T-helper 2 cell treated with Interferon-gamma antibody and Interleukin-4, amounts not matched to agents 100 ng/mL and 5 ng/mL, for 36 hours (primary cell): ENCODE data around the gene ARHGAP26. TPM values are rescaled to one million over a fixed set of nuclear protein-coding genes. Genes with fewer than 3 reads are reported as not detected.
"Not testable (repeated sequence)": the region's sequence is repeated elsewhere in the genome, so short reads cannot be mapped to it uniquely, and the experiment has no call there.

Experiments used
- intact Hi-C: fragments of 100-400 bp; cut with micrococcal nuclease; formaldehyde crosslinking; loops from one replicate; pipeline ENCODE4 v1.15.1; 2023
- total RNA-seq: library from RNA; stranded (reverse); gene quantifications from 2 replicates; pipeline ENCODE4 v1.2.3, GENCODE V29; 2022

The ARHGAP26 gene
- total RNA-seq, 1 donor from 2014 or later, result 24.7 TPM

- intact Hi-C loops, result loop anchor here (2.0 to 5.0 kb wide), 3 partner anchors 84 to 1258 kb away; no protein-coding TSS in a partner anchor
Measured at GRCh38 chr5:142924135-142924883, 154.1 kb downstream of the ARHGAP26 start.

- intact Hi-C loops, result loop anchor here (2.0 kb wide), 1 partner anchor 83 kb away; no protein-coding TSS in a partner anchor
Measured at GRCh38 chr5:142925795-142926194, 155.6 kb downstream of the ARHGAP26 start.

DNA sequence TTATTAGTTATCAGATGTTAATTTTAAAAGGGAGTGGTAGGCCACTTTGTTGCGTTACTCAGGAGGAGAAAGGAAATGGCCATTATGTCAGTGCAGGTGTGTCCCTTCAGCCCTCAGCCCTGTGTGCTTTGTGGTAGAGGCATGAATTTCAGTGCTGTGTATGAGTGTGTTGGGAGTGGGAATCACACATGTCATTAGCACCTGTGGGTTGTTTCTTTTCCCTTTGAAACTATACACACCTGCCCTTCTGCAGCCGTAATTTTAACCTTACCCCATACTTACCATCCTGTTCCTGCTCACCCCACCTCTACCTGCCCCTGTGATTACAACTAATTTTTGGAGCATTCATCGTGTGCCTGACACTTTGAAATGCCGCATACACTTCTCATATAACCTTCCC lies 156.4 kb downstream of the ARHGAP26 start:
- intact Hi-C loops, result no loop called here

DNA sequence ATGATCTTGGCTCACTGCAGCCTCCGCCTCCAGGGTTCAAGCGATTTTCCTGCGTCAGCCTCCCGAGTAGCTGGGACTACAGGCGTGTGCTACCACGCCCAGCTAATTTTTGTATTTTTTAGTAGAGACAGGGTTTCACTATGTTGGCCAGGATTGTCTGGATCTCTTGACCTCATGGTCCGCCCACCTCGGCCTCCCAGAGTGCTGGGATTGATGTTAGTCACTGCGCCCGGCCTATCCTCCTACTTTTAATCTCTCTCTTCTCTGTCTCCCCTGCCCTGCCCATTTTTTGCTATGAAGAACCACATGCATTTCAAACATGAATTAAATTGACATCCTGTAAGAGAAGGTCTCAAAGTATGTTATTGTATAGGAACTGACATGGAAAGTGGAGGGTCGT lies 158.8 kb downstream of the ARHGAP26 start:
- intact Hi-C loops, result not testable (repeated sequence)

DNA sequence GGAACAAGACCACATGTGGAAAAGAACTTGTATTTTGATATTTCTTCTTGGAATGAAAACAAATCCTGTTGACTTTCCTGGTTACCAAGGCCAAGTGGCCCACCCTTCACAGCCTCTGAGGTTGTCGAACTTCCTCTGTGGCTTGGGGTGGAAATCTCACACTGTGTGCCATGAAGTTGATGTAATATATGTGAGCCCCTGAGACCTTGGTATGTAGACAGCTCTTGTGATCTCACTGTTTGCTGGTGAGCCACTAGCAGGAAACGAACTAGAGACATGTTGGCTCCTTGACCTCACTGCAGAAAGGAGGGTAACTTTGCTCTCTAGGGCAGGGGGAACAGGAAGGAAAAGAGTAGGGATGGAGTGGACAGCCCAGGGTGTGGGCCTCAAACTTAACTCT lies 159.4 kb downstream of the ARHGAP26 start:
- intact Hi-C loops, result no loop called here

- intact Hi-C loops, result no loop called here
Measured at GRCh38 chr5:142930395-142931110, 160.4 kb downstream of the ARHGAP26 start.

GRCh38 chr5:142931896-142932686 lies 161.9 kb downstream of the ARHGAP26 start:
- intact Hi-C loops, result no loop called here

DNA sequence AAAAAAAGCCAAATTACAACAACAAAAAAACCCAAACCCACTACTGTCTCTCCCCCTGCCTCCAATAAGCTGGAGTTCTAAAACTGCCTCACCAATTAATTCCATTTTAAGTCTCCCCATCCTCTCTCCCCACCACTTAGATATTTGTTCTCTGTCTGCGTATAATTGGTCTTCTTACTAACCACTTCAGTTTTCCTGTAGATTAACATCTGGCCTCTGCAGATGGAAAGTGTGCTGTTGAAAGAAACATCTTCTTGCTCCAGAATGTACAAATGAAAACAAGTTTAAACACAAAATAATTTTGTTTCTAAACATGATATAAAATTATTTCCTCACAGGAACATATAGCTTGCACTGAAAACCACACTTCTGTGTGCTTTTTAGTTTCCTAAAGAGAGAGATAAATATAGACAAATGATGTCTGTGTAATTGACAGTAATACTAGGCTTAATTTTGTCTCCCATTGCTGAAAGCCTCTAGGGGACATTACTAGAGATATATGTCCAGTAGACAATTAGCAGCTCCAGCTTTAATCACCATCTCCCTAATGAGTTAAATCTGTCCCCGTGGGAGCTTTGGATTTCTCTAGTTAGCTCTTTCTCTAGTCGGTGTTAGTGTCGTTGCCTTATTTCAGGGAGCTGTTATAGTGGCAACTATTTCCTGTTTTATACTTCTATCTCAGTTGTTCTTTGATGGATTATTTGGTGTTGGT lies 164.0 kb downstream of the ARHGAP26 start:
- intact Hi-C loops, result no loop called here

DNA sequence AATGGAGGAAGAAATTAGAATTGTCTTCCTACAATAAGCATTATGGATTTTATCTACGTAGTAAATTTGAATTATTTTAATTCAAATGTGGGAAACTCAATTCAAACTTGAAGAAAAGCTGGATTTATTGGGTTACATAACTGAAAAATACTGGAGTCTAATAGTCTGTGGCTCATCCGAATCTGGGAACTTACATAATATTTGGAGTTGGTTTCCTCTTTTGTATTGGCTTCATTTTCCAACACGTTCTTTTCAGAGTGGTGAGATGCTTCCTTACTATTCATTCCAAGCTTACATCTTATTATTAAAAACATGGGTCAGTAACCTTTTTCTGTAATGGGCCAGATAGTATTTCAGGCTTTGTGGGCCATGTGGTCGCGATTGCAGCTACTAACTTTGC lies 164.8 kb downstream of the ARHGAP26 start:
- intact Hi-C loops, result no loop called here

DNA sequence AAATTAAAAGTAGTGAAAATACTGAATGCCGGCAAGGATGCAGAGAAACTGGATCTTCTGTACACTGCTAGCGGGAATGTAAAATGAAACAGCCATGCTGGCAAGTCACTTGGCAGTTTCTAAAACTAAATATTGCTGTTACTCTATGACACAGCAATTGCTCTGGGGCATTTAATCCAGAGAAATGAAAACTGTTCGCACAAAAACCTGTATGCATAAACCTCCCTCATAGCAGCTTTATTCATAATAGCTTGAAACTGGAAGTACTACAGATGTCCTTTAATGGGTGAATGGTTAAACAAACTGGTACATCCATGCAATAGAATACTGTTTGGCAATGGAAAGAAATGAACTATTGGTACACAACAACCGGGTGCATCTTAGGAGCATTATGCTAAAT lies 167.2 kb downstream of the ARHGAP26 start:
- intact Hi-C loops, result no loop called here

- intact Hi-C loops, result no loop called here
Measured at GRCh38 chr5:142938266-142938880, 168.2 kb downstream of the ARHGAP26 start.

GRCh38 chr5:142939006-142939405 lies 168.8 kb downstream of the ARHGAP26 start:
- intact Hi-C loops, result no loop called here

- intact Hi-C loops, result no loop called here
Measured at GRCh38 chr5:142939884-142940283, 169.7 kb downstream of the ARHGAP26 start.

DNA sequence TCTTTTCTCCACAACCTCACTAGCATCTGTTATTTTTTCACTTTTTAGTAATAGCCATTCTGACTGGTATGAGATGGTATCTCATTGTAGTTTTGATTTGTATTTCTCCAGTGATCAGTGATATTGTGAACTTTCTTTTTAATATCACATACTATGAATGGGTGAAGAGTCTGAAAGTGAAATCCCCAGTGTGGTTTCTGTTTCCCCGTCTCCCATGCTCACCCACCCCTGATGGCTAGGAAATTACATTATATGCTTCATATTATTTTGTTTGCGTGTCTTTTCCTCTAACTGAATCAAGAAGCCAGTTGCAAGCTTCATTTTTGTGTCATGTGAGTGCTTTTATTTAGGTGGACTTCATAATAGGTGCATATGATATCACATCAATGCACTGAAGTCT lies 171.1 kb downstream of the ARHGAP26 start:
- intact Hi-C loops, result no loop called here

GRCh38 chr5:142942901-142943300 lies 172.7 kb downstream of the ARHGAP26 start:
- intact Hi-C loops, result no loop called here

- intact Hi-C loops, result no loop called here
Measured at GRCh38 chr5:142944140-142944539, 174.0 kb downstream of the ARHGAP26 start.

GRCh38 chr5:142945321-142945720 lies 175.1 kb downstream of the ARHGAP26 start:
- intact Hi-C loops, result no loop called here

DNA sequence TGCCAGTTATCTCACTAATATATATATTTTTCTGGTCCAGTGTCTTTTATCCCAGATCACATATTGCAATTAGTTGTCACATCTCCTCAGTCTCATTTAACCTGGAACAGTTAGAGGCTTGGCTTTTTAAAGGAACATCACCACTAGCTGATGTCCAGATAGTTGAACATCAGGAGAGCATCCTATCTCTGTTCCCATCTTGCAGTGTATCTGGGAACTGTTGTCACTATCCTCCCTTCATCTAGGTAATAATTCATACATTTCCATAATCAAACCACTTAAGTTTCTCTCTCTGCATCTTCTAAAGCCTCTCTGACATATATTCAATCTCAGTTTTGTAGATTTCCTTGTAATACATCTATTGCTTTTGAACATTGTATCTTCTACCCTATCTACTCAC lies 175.7 kb downstream of the ARHGAP26 start:
- intact Hi-C loops, result no loop called here

DNA sequence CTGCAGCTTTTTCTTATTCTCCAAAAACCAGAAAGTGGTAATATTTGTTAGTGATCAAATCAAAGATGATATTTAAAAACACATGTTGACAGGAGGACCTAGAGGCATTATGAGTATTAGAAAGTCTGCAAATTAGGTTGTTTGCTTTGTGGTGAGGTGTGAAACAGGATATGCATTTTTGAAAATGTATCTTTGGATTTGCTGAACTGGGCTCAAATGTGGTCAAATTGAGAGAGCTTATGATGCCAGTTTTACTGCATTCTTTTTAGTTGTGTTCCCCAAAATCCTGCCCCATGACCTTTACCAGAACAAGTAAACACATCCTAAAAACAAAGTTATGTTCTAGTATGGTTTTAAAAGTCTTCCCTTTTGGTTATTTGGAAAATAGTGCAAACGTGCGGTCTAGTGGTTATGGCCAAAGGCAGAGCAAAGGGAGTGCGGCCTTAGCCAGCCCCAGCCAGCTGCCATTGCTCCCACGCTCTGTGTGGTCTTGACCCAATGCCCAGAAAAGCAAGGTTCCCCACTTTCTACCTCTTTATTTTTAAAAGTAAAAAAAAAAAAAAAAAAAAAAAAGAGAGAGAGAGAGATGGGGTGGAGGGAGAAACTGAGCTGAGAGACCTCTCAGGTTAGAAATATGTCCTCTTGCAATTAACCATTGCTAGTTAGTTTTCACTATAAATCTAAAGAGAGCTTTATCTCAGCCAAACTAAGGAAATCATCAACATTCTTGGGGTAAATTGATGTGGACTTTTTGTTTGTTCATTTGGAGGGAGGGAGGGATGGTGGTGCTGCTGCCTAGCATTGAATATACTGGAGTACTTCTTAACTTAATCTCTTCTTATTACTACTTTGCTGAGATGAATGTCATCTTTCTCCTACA lies 176.6 kb downstream of the ARHGAP26 start:
- intact Hi-C loops, result no loop called here

- intact Hi-C loops, result no loop called here
Measured at GRCh38 chr5:142947427-142947709, 177.2 kb downstream of the ARHGAP26 start.
